Measurements from ENCODE around the gene CHD6.
A peak's percentile ranks its signal among the peaks of the same experiment; 100 is the strongest.

CHD6 gene

DNA sequence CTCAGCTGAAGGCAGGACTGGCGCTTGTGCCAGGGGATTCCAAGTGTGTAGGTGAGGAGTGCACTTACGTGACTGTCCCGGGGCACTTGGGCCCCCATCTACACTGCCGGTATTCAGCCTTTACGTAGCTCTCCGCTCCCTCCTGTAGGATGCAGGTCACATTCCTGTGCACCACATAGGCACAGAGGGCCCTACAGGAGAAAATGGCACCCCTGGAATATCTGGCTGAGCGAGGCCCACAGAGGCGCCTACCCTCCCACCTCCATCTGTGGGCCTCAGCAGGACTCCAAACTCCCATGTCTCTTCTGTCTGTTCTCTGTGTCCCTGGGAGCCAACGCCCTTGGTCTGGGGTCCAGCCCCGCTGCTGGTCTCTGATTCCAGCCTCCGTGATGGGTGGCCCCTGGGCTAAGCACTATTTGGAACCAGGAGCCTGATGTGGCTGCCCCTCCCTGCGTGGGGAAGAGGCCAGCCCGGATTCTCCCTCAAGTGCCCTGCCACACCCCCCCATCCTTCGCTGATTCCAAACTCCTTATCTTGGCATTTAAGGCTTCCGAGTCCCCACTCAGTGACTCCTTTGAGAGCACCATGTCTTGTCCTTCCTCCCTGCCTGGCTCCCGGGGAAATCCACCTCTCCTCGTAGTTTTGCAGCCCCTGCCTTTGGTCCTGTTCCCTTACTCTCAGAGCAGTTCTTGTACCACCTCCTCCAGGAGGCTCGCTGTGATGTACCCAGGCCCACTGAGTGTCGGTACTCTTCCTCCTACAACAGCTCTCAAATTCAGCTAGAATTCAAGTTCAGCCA lies 253.0 kb downstream of the CHD6 start:
- Histone ChIP-seq H2BK12ac (ENCODE audit: low read length in 2 of 2) (no peak overlapping the region), H3K18ac (ENCODE audit: low read depth in 1 of 2, low read length in 2 of 2) (no peak overlapping the region), H3K36me3 (ENCODE audit: control insufficient read depth in 1 of 2, insufficient read depth in 2 of 2, low read depth in 1 of 2, low read length in 2 of 2) (peaks cover 0 to 11% of the 10 kb centered on the region in 2 experiments), H3K4me3 (ENCODE audit: insufficient read depth in 1 of 2, low read depth in 1 of 2, low read length in 2 of 2) (no peak overlapping the region), H2BK5ac (ENCODE audit: low read depth, low read length, poor library complexity, severe bottlenecking) (no peak overlapping the region), H3K23ac (ENCODE audit: low read length in 2 of 2) (no peak overlapping the region), H2BK15ac (ENCODE audit: low read depth, poor library complexity, severe bottlenecking) (no peak overlapping the region), H3K27me3 (ENCODE audit: control insufficient read depth in 1 of 2, insufficient read depth in 1 of 2, low read length in 2 of 2) (peaks cover 49 to 57% of the 10 kb centered on the region in 2 experiments), H4K91ac (ENCODE audit: low read length) (no peak overlapping the region), H3K4ac (ENCODE audit: low read depth in 1 of 2, low read length in 2 of 2) (no peak overlapping the region), H2BK120ac (ENCODE audit: low read depth, low read length) (no peak overlapping the region), H3K9ac (ENCODE audit: low read length) (no peak overlapping the region), H3K14ac (ENCODE audit: low read length in 2 of 2) (no peak overlapping the region), H3K9me3 (ENCODE audit: control insufficient read depth, low read length) (no peaks in the 10 kb centered on the region), H4K8ac (ENCODE audit: low read length) (no peak overlapping the region), H2AFZ (ENCODE audit: low read depth, low read length) (no peak overlapping the region), H2AK5ac (ENCODE audit: low read length, severe bottlenecking) (no peak overlapping the region), H3K27ac (ENCODE audit: low read length, poor library complexity, severe bottlenecking) (no peak overlapping the region), H3K4me2 (ENCODE audit: low read length, poor library complexity, severe bottlenecking) (no peak overlapping the region), H3K4me1 (ENCODE audit: control insufficient read depth, insufficient read depth, low read depth, low read length) (peaks cover 15% of the 10 kb centered on the region), H3K79me1 (replicated peaks; ENCODE audit: low read length, poor library complexity, severe bottlenecking) (no peaks in the 10 kb centered on the region)
- 80% methylated on average over 19 of the region's 19 CpGs for WGBS
- DNase-seq: no peak

DNA sequence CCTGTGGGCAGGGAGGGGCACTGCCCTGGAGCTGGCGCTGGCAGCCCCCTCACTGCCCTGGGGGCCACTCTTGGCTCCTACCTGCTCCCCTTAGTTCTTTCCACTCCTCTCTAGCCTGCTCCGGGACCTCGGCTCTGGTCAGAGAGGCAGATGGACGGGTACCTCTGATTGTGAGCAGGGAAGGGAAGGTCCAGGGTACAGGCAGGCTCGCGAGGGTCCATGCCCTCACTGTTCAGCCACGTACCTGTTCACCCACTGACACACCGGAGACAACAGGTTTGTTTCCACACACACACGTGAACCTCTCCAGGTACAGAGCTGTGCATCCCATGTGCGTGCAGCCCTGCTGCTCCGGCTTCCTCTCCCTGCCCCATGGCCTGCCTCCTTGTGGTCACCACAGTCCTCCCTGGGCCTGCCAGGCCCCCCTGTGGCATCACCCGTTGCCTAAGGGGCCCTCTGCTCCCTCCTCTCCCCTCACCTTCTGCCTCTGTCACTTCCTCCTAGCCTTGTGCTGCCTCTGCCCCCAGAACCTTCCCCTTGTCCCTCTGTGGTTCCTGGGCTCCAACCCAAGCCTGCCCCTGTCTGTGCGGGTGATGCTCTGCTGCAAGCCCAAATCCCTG lies 253.8 kb downstream of the CHD6 start:
- H3K36me3 ChIP-seq (ENCODE audit: control insufficient read depth in 1 of 2, insufficient read depth in 2 of 2, low read depth in 1 of 2, low read length in 2 of 2): peaks cover 0 to 18% of the 10 kb centered on the region in 2 experiments
- no peak overlapping the region for H2BK15ac ChIP-seq (ENCODE audit: low read depth, poor library complexity, severe bottlenecking)
- no peak overlapping the region for H3K27ac ChIP-seq (ENCODE audit: low read length, poor library complexity, severe bottlenecking)
- DNase-seq: no peak
- no peak overlapping the region for H2AK5ac ChIP-seq (ENCODE audit: low read length, severe bottlenecking)
- no peaks in the 10 kb centered on the region for H3K9me3 ChIP-seq (ENCODE audit: control insufficient read depth, low read length)
- H3K4ac ChIP-seq (ENCODE audit: low read depth in 1 of 2, low read length in 2 of 2): no peak overlapping the region
- H2AFZ ChIP-seq (ENCODE audit: low read depth, low read length): no peak overlapping the region
- H3K27me3 ChIP-seq (ENCODE audit: control insufficient read depth in 1 of 2, insufficient read depth in 1 of 2, low read length in 2 of 2): peaks cover 44 to 49% of the 10 kb centered on the region in 2 experiments
- H2BK12ac ChIP-seq (ENCODE audit: low read length in 2 of 2): no peak overlapping the region
- no peak overlapping the region for H3K4me3 ChIP-seq (ENCODE audit: insufficient read depth in 1 of 2, low read depth in 1 of 2, low read length in 2 of 2)
- H3K4me1 ChIP-seq (ENCODE audit: control insufficient read depth, insufficient read depth, low read depth, low read length): peaks cover 15% of the 10 kb centered on the region
- H2BK5ac ChIP-seq (ENCODE audit: low read depth, low read length, poor library complexity, severe bottlenecking): no peak overlapping the region
- H2BK120ac ChIP-seq (ENCODE audit: low read depth, low read length): no peak overlapping the region
- H3K18ac ChIP-seq (ENCODE audit: low read depth in 1 of 2, low read length in 2 of 2): no peak overlapping the region
- no peak overlapping the region for H3K4me2 ChIP-seq (ENCODE audit: low read length, poor library complexity, severe bottlenecking)
- no peak overlapping the region for H4K8ac ChIP-seq (ENCODE audit: low read length)
- 84% methylated on average over 12 of the region's 13 CpGs for WGBS
- H3K9ac ChIP-seq (ENCODE audit: low read length): no peak overlapping the region
- H3K79me1 ChIP-seq (replicated peaks; ENCODE audit: low read length, poor library complexity, severe bottlenecking): no peaks in the 10 kb centered on the region
- H3K23ac ChIP-seq (ENCODE audit: low read length in 2 of 2): no peak overlapping the region
- no peak overlapping the region for H4K91ac ChIP-seq (ENCODE audit: low read length)
- H3K14ac ChIP-seq (ENCODE audit: low read length in 2 of 2): no peak overlapping the region

DNA sequence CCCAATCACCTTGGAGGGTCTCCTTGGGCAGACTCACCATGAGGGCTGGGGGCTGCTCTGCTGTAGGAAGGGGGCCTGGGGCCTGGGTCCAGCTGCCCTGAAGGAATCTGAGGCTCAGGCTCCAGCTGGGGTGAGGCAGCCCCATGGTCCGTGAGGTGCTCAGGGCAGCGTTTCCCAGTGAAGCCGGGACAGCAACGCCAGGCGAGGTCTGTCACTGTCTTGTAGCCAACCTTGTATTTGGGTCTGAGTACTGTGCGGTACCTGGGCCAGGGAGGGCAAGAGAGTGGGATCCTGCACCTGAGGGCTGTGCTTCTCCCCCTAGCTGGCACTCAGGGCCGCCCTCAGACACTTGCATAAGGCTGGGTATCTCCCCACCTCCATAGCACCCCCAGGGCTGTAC lies 254.6 kb downstream of the CHD6 start:
- H3K9me3 ChIP-seq (ENCODE audit: control insufficient read depth, low read length): no peaks in the 10 kb centered on the region
- no peak for DNase-seq
- H2BK15ac ChIP-seq (ENCODE audit: low read depth, poor library complexity, severe bottlenecking): no peak overlapping the region
- no peak overlapping the region for H3K27ac ChIP-seq (ENCODE audit: low read length, poor library complexity, severe bottlenecking)
- no peak overlapping the region for H3K4ac ChIP-seq (ENCODE audit: low read depth in 1 of 2, low read length in 2 of 2)
- peaks cover 15% of the 10 kb centered on the region for H3K4me1 ChIP-seq (ENCODE audit: control insufficient read depth, insufficient read depth, low read depth, low read length)
- H2BK120ac ChIP-seq (ENCODE audit: low read depth, low read length): no peak overlapping the region
- H3K4me3 ChIP-seq (ENCODE audit: insufficient read depth in 1 of 2, low read depth in 1 of 2, low read length in 2 of 2): no peak overlapping the region
- no peak overlapping the region for H3K4me2 ChIP-seq (ENCODE audit: low read length, poor library complexity, severe bottlenecking)
- H2BK12ac ChIP-seq (ENCODE audit: low read length in 2 of 2): no peak overlapping the region
- H3K18ac ChIP-seq (ENCODE audit: low read depth in 1 of 2, low read length in 2 of 2): no peak overlapping the region
- peak overlapping the region in 1 of 2 experiments; percentile 53 for H3K14ac ChIP-seq (ENCODE audit: low read length in 2 of 2)
- H3K9ac ChIP-seq (ENCODE audit: low read length): no peak overlapping the region
- H3K27me3 ChIP-seq (ENCODE audit: control insufficient read depth in 1 of 2, insufficient read depth in 1 of 2, low read length in 2 of 2): peaks cover 42 to 43% of the 10 kb centered on the region in 2 experiments
- no peak overlapping the region for H4K91ac ChIP-seq (ENCODE audit: low read length)
- no peak overlapping the region for H2BK5ac ChIP-seq (ENCODE audit: low read depth, low read length, poor library complexity, severe bottlenecking)
- no peak overlapping the region for H3K23ac ChIP-seq (ENCODE audit: low read length in 2 of 2)
- H3K79me1 ChIP-seq (replicated peaks; ENCODE audit: low read length, poor library complexity, severe bottlenecking): no peaks in the 10 kb centered on the region
- no peak overlapping the region for H4K8ac ChIP-seq (ENCODE audit: low read length)
- no peak overlapping the region for H2AFZ ChIP-seq (ENCODE audit: low read depth, low read length)
- peaks cover under 1 to 22% of the 10 kb centered on the region in 2 experiments for H3K36me3 ChIP-seq (ENCODE audit: control insufficient read depth in 1 of 2, insufficient read depth in 2 of 2, low read depth in 1 of 2, low read length in 2 of 2)
- WGBS: 100% methylated on average over 1 of the region's 7 CpGs
- H2AK5ac ChIP-seq (ENCODE audit: low read length, severe bottlenecking): no peak overlapping the region

DNA sequence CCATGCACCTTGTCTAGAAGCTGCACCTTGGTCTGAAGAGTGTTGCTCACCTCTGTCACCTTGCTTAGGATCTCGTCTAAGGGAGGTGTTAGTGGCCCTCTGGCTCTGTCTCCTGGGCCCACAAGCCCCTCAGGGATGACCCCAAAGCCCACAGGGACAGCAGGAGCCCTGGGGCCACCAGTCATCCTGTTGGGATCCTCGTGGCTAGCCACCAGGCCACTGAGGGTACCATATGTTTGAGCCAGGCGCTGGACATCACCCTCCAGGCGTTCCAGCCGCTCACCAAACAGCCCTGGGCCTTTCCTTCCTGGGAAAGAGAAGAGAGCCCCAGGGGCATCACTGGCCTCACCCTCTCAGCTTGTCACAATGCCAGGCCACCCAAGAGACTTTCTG lies 255.4 kb downstream of the CHD6 start:
- Histone ChIP-seq H3K36me3 (ENCODE audit: control insufficient read depth in 1 of 2, insufficient read depth in 2 of 2, low read depth in 1 of 2, low read length in 2 of 2) (peaks cover 9 to 31% of the 10 kb centered on the region in 2 experiments), H3K4ac (ENCODE audit: low read depth in 1 of 2, low read length in 2 of 2) (no peak overlapping the region), H3K4me1 (ENCODE audit: control insufficient read depth, insufficient read depth, low read depth, low read length) (peaks cover 18% of the 10 kb centered on the region), H2BK12ac (ENCODE audit: low read length in 2 of 2) (no peak overlapping the region), H3K4me2 (ENCODE audit: low read length, poor library complexity, severe bottlenecking) (no peak overlapping the region), H3K23ac (ENCODE audit: low read length in 2 of 2) (no peak overlapping the region), H3K9ac (ENCODE audit: low read length) (no peak overlapping the region), H3K9me3 (ENCODE audit: control insufficient read depth, low read length) (no peaks in the 10 kb centered on the region), H4K8ac (ENCODE audit: low read length) (no peak overlapping the region), H3K14ac (ENCODE audit: low read length in 2 of 2) (no peak overlapping the region), H2BK5ac (ENCODE audit: low read depth, low read length, poor library complexity, severe bottlenecking) (no peak overlapping the region), H3K4me3 (ENCODE audit: insufficient read depth in 1 of 2, low read depth in 1 of 2, low read length in 2 of 2) (no peak overlapping the region), H3K27ac (ENCODE audit: low read length, poor library complexity, severe bottlenecking) (no peak overlapping the region), H3K79me1 (replicated peaks; ENCODE audit: low read length, poor library complexity, severe bottlenecking) (no peaks in the 10 kb centered on the region), H2BK120ac (ENCODE audit: low read depth, low read length) (no peak overlapping the region), H2AK5ac (ENCODE audit: low read length, severe bottlenecking) (no peak overlapping the region), H3K27me3 (ENCODE audit: control insufficient read depth in 1 of 2, insufficient read depth in 1 of 2, low read length in 2 of 2) (peaks cover 39% of the 10 kb centered on the region in 2 experiments), H3K18ac (ENCODE audit: low read depth in 1 of 2, low read length in 2 of 2) (no peak overlapping the region), H2BK15ac (ENCODE audit: low read depth, poor library complexity, severe bottlenecking) (no peak overlapping the region), H4K91ac (ENCODE audit: low read length) (no peak overlapping the region), H2AFZ (ENCODE audit: low read depth, low read length) (no peak overlapping the region)
- no peak for DNase-seq
- 92% methylated on average over 5 of the region's 5 CpGs for WGBS
